HCT116 (cell line): ENCODE measurements around the gene MBP.

Experiments
- ATF3 ChIP-seq: IDR thresholded peaks from 2 replicates; pipeline ENCODE4 v1.6.1; 2012
- CBX3 ChIP-seq: IDR thresholded peaks from 2 replicates; pipeline ENCODE4 v1.6.1; 2012; ENCODE audit warnings: low read depth

- TF ChIP-seq CBX3 (no peak), ATF3 (no peak)
Observed at GRCh38 chr18:77059294-77059916, 73.2 kb downstream of the MBP start.
